ENCODE measurements around the gene KCTD3. TPM values are rescaled to one million over a fixed set of nuclear protein-coding genes. Genes with fewer than 3 reads are reported as not detected.
A peak's percentile ranks its signal among the peaks of the same experiment; 100 is the strongest.

The KCTD3 gene
- total RNA-seq, 6 experiments from 2014 or later = 33.0 to 43.5 (median 39.3) TPM

GRCh38 chr1:215617979-215618378 is 50.9 kb downstream of the KCTD3 start:
- H3K4me1 ChIP-seq = peaks cover 0 to 4% (median 2%) of the 10 kb centered on the region in 4 donors
- DNase-seq (no peak), ATAC-seq (peak; percentile 44 to 78 (median 57))
- WGBS (ENCODE audit: insufficient coverage, low coverage, low lambda C conversion rate, missing lambda C conversion rate) = 42% methylated on average over 1 of the region's 1 CpG
- no peak overlapping the region for H3K27ac ChIP-seq
- no peak overlapping the region for H3K4me3 ChIP-seq
- peaks cover 0 to 29% (median 13%) of the 10 kb centered on the region in 4 donors for H3K36me3 ChIP-seq
- no peaks in the 10 kb centered on the region for H3K27me3 ChIP-seq
- no peaks in the 10 kb centered on the region for H3K9me3 ChIP-seq
- TF ChIP-seq POLR2A (IDR thresholded peaks at IDR 0.05) = no peak
- TF ChIP-seq CTCF (IDR thresholded peaks at IDR 0.05) = no peak
- intact Hi-C loops (cut with DNase I) = no loop called here

DNA sequence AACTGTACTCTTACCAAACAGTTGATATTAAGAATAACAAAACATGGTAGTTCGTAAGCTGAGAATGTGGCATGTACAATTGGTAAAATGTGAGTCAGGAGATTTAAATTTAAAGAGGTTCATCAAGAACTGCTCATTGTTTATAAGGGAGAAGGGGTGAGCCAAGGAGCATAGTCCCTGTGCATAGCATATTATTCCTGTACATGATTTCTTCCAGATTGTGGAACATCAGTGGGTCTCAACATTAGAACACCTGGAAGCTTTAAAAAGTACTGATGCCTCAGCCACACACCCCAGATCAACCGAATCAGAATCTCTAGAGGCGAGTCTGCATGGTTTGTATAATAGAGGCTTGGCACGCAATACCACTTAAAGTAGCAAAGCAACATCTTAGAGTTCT is 56.1 kb downstream of the KCTD3 start:
- 91% methylated on average over 4 of the region's 4 CpGs for WGBS (ENCODE audit: insufficient coverage, low coverage, low lambda C conversion rate, missing lambda C conversion rate)
- H3K27ac ChIP-seq = no peak overlapping the region
- DNase-seq (no peak), ATAC-seq (no peak)
- no peak overlapping the region for H3K4me3 ChIP-seq
- TF ChIP-seq POLR2A (IDR thresholded peaks at IDR 0.05) (no peak), CTCF (IDR thresholded peaks at IDR 0.05) (no peak)
- H3K36me3 ChIP-seq = peaks cover 0 to 46% (median 13%) of the 10 kb centered on the region in 4 donors
- no peaks in the 10 kb centered on the region for H3K4me1 ChIP-seq
- no peaks in the 10 kb centered on the region for H3K9me3 ChIP-seq
- H3K27me3 ChIP-seq = no peaks in the 10 kb centered on the region
- intact Hi-C loops (cut with DNase I) = no loop called here

GRCh38 chr1:215625949-215626348 is 58.8 kb downstream of the KCTD3 start:
- no peak for ATAC-seq
- Histone ChIP-seq H3K27me3 (no peaks in the 10 kb centered on the region), H3K4me3 (no peak overlapping the region), H3K9me3 (no peaks in the 10 kb centered on the region), H3K4me1 (peaks cover 0 to 5% (median 0%) of the 10 kb centered on the region in 4 donors), H3K27ac (no peak overlapping the region), H3K36me3 (peaks cover 0 to 32% (median under 1%) of the 10 kb centered on the region in 4 donors)
- TF ChIP-seq CTCF (IDR thresholded peaks at IDR 0.05) (no peak), POLR2A (IDR thresholded peaks at IDR 0.05) (no peak)
- intact Hi-C loops (cut with DNase I) = no loop called here
- DNase-seq = no peak

DNA sequence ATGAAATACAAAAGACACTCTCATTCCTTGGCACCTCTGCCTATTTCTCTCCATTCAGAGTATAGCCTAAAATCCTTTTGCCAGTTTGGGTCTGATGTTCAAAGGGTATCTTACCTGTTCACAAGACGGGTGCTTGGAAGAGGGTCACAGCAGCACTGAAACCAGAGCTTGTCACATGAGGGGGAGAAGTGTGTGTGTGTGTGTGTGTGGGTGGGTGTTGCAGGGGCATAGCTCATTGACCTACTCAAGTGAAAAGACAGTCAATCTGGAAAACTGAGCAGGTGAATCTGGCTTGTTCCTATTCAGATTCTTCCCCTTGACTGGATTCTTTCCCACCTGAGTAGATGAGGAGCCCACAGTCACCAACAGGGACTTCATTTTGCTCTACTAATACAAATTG is 63.9 kb downstream of the KCTD3 start:
- TF ChIP-seq POLR2A (IDR thresholded peaks at IDR 0.05) (no peak), CTCF (IDR thresholded peaks at IDR 0.05) (no peak)
- no peaks in the 10 kb centered on the region for H3K36me3 ChIP-seq
- no peak overlapping the region for H3K27ac ChIP-seq
- ATAC-seq = no peak
- peaks cover 0 to 29% (median 6%) of the 10 kb centered on the region in 4 donors for H3K4me1 ChIP-seq
- no peaks in the 10 kb centered on the region for H3K27me3 ChIP-seq
- DNase-seq = no peak
- WGBS (ENCODE audit: insufficient coverage, low coverage, low lambda C conversion rate, missing lambda C conversion rate) = 40% methylated on average over 1 of the region's 1 CpG
- H3K9me3 ChIP-seq = no peaks in the 10 kb centered on the region
- no peak overlapping the region for H3K4me3 ChIP-seq
- intact Hi-C loops (cut with DNase I) = no loop called here

GRCh38 chr1:215631489-215631888 is 64.4 kb downstream of the KCTD3 start:
- Histone ChIP-seq H3K27ac (no peak overlapping the region), H3K36me3 (no peaks in the 10 kb centered on the region), H3K9me3 (no peaks in the 10 kb centered on the region), H3K4me1 (peaks cover 0 to 29% (median 6%) of the 10 kb centered on the region in 4 donors), H3K4me3 (no peak overlapping the region), H3K27me3 (no peaks in the 10 kb centered on the region)
- 21% methylated on average over 2 of the region's 3 CpGs for WGBS (ENCODE audit: insufficient coverage, low coverage, low lambda C conversion rate, missing lambda C conversion rate)
- peak; percentile 18 to 67 (median 31) for ATAC-seq
- DNase-seq = peak; percentile 68 to 76 (median 73)
- intact Hi-C loops (cut with DNase I) = no loop called here
- TF ChIP-seq POLR2A (IDR thresholded peaks at IDR 0.05) (no peak), CTCF (IDR thresholded peaks at IDR 0.05) (no peak)

Data from right lobe of liver (tissue), 6 donors.